Liver (tissue), 9 donors: ENCODE measurements around the gene METTL15. TPM values are rescaled to one million over a fixed set of nuclear protein-coding genes. Genes with fewer than 3 reads are reported as not detected.

Source experiments
- DNase-seq: peaks from one replicate; pipeline ENCODE4 v3.0.0-alpha.2; 2017; ENCODE audit warnings: low spot score
- H3K27ac ChIP-seq, 2 donors: one replicate each; pipeline ENCODE4 v1.7.0; 2013; ENCODE audit warnings: inconsistent platforms in 2 of 2, low read length in 2 of 2, control low read depth in 1 of 2, low read depth in 1 of 2, mild to moderate bottlenecking in 1 of 2
- H3K27me3 ChIP-seq, 4 donors: one replicate each; pipeline versions ENCODE4 v1.6.1 to v1.7.0; 2013; ENCODE audit warnings: low read length in 3 of 4, inconsistent platforms in 1 of 4, mild to moderate bottlenecking in 1 of 4, moderate library complexity in 1 of 4; ENCODE audit not compliant: control insufficient read depth in 4 of 4, insufficient read depth in 4 of 4
- H3K36me3 ChIP-seq, 4 donors: one replicate each; pipeline versions ENCODE4 v1.6.1 to v1.7.0; 2013; ENCODE audit warnings: low read length in 3 of 4, mild to moderate bottlenecking in 3 of 4, low read depth in 1 of 4, moderate library complexity in 1 of 4; ENCODE audit not compliant: control insufficient read depth in 4 of 4, insufficient read depth in 3 of 4
- H3K4me1 ChIP-seq, 4 donors: one replicate each; pipeline versions ENCODE4 v1.6.1 to v1.7.0; 2013; ENCODE audit warnings: low read length in 3 of 4, mild to moderate bottlenecking in 3 of 4, moderate library complexity in 1 of 4; ENCODE audit not compliant: control insufficient read depth in 4 of 4, insufficient read depth in 4 of 4
- H3K4me3 ChIP-seq, 3 donors: one replicate each; pipeline versions ENCODE4 v1.6.1 to v1.7.0; 2013; ENCODE audit warnings: low read length in 3 of 3, control low read depth in 1 of 3, low read depth in 1 of 3, mild to moderate bottlenecking in 1 of 3
- H3K9ac ChIP-seq, 2 donors: one replicate each; pipeline ENCODE4 v1.7.0; 2013; ENCODE audit warnings: low read length in 2 of 2, mild to moderate bottlenecking in 2 of 2, moderate library complexity in 2 of 2, control low read depth in 1 of 2, low read depth in 1 of 2
- H3K9me3 ChIP-seq, 4 donors: one replicate each; pipeline versions ENCODE4 v1.6.1 to v1.7.0; 2013; ENCODE audit warnings: low read length in 3 of 4; ENCODE audit not compliant: control insufficient read depth in 4 of 4
- EGR1 ChIP-seq, 2 donors: IDR thresholded peaks; 2 replicates each; pipeline ENCODE4 v1.6.1; 2016 to 2018; ENCODE audit warnings: antibody characterized with exemption in 2 of 2, low read depth in 2 of 2
- FOXA1 ChIP-seq: IDR thresholded peaks from 2 replicates; pipeline ENCODE4 v1.6.1; 2016; ENCODE audit warnings: antibody characterized with exemption
- FOXA2 ChIP-seq: IDR thresholded peaks from 2 replicates; pipeline ENCODE4 v1.6.1; 2016; ENCODE audit warnings: antibody characterized with exemption
- HNF4A ChIP-seq, 2 donors: conservative IDR thresholded peaks; 2 replicates each; pipeline ENCODE4 v1.6.1; 2016; ENCODE audit warnings: antibody characterized with exemption in 2 of 2, mild to moderate bottlenecking in 2 of 2
- HNF4G ChIP-seq: IDR thresholded peaks from 2 replicates; pipeline ENCODE4 v1.6.1; 2016; ENCODE audit warnings: antibody characterized with exemption
- NR2F2 ChIP-seq: IDR thresholded peaks from 2 replicates; pipeline ENCODE4 v1.6.1; 2016; ENCODE audit warnings: antibody characterized with exemption
- RAD21 ChIP-seq, 2 donors: IDR thresholded peaks; 2 replicates each; pipeline ENCODE4 v1.6.1; 2016; ENCODE audit warnings: antibody characterized with exemption in 2 of 2, mild to moderate bottlenecking in 2 of 2
- RXRA ChIP-seq, 2 donors: IDR thresholded peaks; 2 replicates each; pipeline ENCODE4 v1.6.1; 2017 to 2018; ENCODE audit warnings: antibody characterized with exemption in 2 of 2, mild to moderate bottlenecking in 1 of 2
- SP1 ChIP-seq: IDR thresholded peaks from 2 replicates; pipeline ENCODE4 v1.6.1; 2018; ENCODE audit warnings: antibody characterized with exemption, mild to moderate bottlenecking
- TAF1 ChIP-seq: conservative IDR thresholded peaks from 2 replicates; pipeline ENCODE4 v1.6.1; 2016; ENCODE audit warnings: antibody characterized with exemption, mild to moderate bottlenecking
- YY1 ChIP-seq: IDR thresholded peaks from 2 replicates; pipeline ENCODE4 v1.6.1; 2016; ENCODE audit warnings: antibody characterized with exemption, mild to moderate bottlenecking
- WGBS: extraction: QIAGEN DNeasy Blood & Tissue Kit; methylation state at CpG from one replicate; pipeline ENCODE4 v1.1.7; 2013; 5-methylcytosine and 5-hydroxymethylcytosine counted together
- polyA plus RNA-seq, 2 donors: library from polyadenylated mRNA; stranded (reverse) in 1 of 2; unstranded in 1 of 2; fragments of 200-250 nt in 1 of 2; fragments of >200 nt in 1 of 2; fragmentation: Nextera tagmentation in 1 of 2; extraction: Ambion mirVana in 1 of 2; gene quantifications; one replicate each; pipeline versions ENCODE4 v1.2.1 to v1.2.3, GENCODE V29; 2013 to 2015
- total RNA-seq, 2 donors: library from RNA; depleted of rRNA; stranded (reverse); fragments of >200 nt; gene quantifications; one replicate each; pipeline ENCODE4 v1.2.3, GENCODE V29; 2014
- TF ChIP-seq, protein P1 (sequence below): fragments of 150-350 bp; IDR thresholded peaks from 2 replicates; pipeline ENCODE4 v1.5.1; 2017; ENCODE audit warnings: improper control_type of control experiment, low read depth, low read length; ENCODE audit not compliant: missing input control
- TF ChIP-seq, protein P2 (sequence below): IDR thresholded peaks from 2 replicates; pipeline ENCODE4 v1.6.1; 2016; ENCODE audit warnings: antibody characterized with exemption, mild to moderate bottlenecking
- TF ChIP-seq, protein P3 (sequence below): IDR thresholded peaks from 2 replicates; pipeline ENCODE4 v1.6.1; 2016; ENCODE audit warnings: antibody characterized with exemption
- donor health status: healthy.
- donor health status: healthy.
- donor health status: healthy.
- donor health status: healthy.
- donor health status: healthy.

Gene METTL15
- total and polyA plus RNA-seq, 4 donors: 4.1 to 11.5 (median 8.1) TPM

DNA sequence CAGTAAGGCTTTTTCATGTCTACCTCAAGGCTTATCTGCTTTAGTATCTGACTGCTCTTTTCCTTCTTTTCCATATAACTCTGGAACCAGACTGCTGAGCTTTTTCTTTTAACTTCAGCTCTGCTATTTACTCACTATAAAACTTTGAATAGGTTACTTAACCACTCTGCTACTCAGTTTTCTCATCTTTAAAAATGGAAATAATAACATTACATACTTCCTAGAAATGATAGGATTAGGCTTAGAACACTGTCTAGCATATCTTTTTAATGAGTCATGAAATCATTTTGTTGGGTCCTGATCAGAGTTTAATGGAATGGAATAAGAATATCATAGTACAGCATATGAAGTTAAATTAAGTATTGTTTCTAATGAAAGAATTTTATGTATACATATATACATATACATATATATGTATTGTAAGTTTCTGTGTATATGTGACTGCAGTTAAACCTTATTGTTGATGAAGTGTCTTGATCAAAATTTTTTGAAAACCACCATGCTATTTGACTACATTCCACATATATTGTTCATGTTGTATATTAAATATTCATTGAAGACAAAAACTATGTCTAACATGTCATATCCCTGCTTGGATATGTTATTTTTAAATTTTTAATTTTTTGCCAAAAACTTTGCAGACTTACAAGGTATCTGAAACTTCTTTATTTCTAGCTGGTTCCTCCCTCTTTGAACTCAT lies 120.2 kb downstream of the METTL15 start:
- no peaks in the 10 kb centered on the region for H3K27me3 ChIP-seq
- no peak overlapping the region for H3K4me3 ChIP-seq
- no peaks in the 10 kb centered on the region for H3K36me3 ChIP-seq
- no peak for DNase-seq
- TF ChIP-seq NR2F2 (no peak), FOXA2 (no peak), HNF4A (conservative IDR thresholded peaks at IDR 0.05) (no peak), HNF4G (no peak), TAF1 (no peak), EGR1 (IDR thresholded peaks at IDR 0.05; ENCODE audit: low read depth in 2 of 2) (no peak)
- TF ChIP-seq, protein P1, sequence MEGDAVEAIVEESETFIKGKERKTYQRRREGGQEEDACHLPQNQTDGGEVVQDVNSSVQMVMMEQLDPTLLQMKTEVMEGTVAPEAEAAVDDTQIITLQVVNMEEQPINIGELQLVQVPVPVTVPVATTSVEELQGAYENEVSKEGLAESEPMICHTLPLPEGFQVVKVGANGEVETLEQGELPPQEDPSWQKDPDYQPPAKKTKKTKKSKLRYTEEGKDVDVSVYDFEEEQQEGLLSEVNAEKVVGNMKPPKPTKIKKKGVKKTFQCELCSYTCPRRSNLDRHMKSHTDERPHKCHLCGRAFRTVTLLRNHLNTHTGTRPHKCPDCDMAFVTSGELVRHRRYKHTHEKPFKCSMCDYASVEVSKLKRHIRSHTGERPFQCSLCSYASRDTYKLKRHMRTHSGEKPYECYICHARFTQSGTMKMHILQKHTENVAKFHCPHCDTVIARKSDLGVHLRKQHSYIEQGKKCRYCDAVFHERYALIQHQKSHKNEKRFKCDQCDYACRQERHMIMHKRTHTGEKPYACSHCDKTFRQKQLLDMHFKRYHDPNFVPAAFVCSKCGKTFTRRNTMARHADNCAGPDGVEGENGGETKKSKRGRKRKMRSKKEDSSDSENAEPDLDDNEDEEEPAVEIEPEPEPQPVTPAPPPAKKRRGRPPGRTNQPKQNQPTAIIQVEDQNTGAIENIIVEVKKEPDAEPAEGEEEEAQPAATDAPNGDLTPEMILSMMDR: no peak
- H3K9ac ChIP-seq: no peak overlapping the region
- no peaks in the 10 kb centered on the region for H3K4me1 ChIP-seq
- no peaks in the 10 kb centered on the region for H3K9me3 ChIP-seq
- H3K27ac ChIP-seq: no peak overlapping the region

DNA sequence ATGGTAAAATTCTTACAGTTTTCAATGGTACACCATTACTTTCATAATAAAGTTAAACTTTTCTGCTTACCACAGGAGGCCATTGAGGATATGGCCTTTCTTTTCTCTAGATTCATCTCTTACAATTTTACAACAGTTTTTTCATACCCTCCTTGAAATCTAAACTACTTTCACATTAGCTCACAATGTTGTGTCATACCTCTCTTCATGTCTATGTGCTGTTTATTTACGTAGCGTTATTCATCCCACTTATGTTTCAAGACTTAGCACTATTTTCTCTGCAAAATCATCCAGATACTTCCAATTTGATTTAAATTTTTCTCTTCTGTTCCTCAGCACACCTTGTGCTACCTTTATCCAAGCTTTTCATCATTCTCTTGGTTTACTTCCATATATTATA lies 123.3 kb downstream of the METTL15 start:
- TF ChIP-seq FOXA1: no peak
- no peak for TF ChIP-seq TAF1
- TF ChIP-seq NR2F2: no peak
- TF ChIP-seq, protein P2, sequence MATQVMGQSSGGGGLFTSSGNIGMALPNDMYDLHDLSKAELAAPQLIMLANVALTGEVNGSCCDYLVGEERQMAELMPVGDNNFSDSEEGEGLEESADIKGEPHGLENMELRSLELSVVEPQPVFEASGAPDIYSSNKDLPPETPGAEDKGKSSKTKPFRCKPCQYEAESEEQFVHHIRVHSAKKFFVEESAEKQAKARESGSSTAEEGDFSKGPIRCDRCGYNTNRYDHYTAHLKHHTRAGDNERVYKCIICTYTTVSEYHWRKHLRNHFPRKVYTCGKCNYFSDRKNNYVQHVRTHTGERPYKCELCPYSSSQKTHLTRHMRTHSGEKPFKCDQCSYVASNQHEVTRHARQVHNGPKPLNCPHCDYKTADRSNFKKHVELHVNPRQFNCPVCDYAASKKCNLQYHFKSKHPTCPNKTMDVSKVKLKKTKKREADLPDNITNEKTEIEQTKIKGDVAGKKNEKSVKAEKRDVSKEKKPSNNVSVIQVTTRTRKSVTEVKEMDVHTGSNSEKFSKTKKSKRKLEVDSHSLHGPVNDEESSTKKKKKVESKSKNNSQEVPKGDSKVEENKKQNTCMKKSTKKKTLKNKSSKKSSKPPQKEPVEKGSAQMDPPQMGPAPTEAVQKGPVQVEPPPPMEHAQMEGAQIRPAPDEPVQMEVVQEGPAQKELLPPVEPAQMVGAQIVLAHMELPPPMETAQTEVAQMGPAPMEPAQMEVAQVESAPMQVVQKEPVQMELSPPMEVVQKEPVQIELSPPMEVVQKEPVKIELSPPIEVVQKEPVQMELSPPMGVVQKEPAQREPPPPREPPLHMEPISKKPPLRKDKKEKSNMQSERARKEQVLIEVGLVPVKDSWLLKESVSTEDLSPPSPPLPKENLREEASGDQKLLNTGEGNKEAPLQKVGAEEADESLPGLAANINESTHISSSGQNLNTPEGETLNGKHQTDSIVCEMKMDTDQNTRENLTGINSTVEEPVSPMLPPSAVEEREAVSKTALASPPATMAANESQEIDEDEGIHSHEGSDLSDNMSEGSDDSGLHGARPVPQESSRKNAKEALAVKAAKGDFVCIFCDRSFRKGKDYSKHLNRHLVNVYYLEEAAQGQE: no peak
- TF ChIP-seq SP1: no peak
- no peaks in the 10 kb centered on the region for H3K27me3 ChIP-seq
- H3K4me1 ChIP-seq: no peaks in the 10 kb centered on the region
- H3K27ac ChIP-seq: no peak overlapping the region
- WGBS: 98% methylated on average over 2 of the region's 2 CpGs
- no peak overlapping the region for H3K4me3 ChIP-seq
- no peaks in the 10 kb centered on the region for H3K9me3 ChIP-seq
- DNase-seq: no peak
- H3K36me3 ChIP-seq: no peaks in the 10 kb centered on the region
- no peak overlapping the region for H3K9ac ChIP-seq

DNA sequence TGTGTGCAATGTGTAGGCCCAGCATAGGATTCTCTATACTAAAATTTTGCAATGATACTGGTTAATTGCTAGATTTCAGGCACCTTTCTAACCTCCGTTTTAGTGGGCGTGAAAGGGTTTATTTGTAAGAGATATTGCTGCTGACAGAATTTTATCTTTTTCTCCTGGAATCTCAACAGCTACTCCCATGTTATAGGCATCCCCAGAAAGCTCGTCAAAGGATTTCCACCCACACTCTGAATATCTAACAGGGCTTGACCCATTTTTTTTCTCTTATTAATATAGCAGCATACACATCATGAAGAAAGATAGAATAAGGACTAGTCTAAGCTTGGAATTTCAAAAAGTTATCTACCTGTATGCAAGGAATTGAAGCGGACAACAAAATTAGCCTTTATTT lies 124.5 kb downstream of the METTL15 start:
- no peak for DNase-seq
- 90% methylated on average over 4 of the region's 4 CpGs for WGBS
- Histone ChIP-seq H3K4me3 (no peak overlapping the region), H3K9me3 (no peaks in the 10 kb centered on the region), H3K27me3 (no peaks in the 10 kb centered on the region), H3K4me1 (no peaks in the 10 kb centered on the region), H3K36me3 (no peaks in the 10 kb centered on the region), H3K27ac (no peak overlapping the region), H3K9ac (no peak overlapping the region)
- TF ChIP-seq, protein P1: no peak
- TF ChIP-seq TAF1 (no peak), SP1 (no peak), FOXA1 (no peak), RXRA (IDR thresholded peaks at IDR 0.05) (no peak), HNF4G (no peak), YY1 (no peak), RAD21 (IDR thresholded peaks at IDR 0.05) (no peak)
- TF ChIP-seq, protein P3, sequence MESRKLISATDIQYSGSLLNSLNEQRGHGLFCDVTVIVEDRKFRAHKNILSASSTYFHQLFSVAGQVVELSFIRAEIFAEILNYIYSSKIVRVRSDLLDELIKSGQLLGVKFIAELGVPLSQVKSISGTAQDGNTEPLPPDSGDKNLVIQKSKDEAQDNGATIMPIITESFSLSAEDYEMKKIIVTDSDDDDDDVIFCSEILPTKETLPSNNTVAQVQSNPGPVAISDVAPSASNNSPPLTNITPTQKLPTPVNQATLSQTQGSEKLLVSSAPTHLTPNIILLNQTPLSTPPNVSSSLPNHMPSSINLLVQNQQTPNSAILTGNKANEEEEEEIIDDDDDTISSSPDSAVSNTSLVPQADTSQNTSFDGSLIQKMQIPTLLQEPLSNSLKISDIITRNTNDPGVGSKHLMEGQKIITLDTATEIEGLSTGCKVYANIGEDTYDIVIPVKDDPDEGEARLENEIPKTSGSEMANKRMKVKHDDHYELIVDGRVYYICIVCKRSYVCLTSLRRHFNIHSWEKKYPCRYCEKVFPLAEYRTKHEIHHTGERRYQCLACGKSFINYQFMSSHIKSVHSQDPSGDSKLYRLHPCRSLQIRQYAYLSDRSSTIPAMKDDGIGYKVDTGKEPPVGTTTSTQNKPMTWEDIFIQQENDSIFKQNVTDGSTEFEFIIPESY: no peak
